KOPT-K1 (cell line): ENCODE data around the gene NAV2.

Experiments
- H3K27ac ChIP-seq: fragments of 200-600 bp; sonication (generic); 2 replicates; pipeline ENCODE4 v1.5.1; 2016; ENCODE audit warnings: antibody characterized with exemption, mild to moderate bottlenecking, low read depth, low read length; ENCODE audit not compliant: poor library complexity, severe bottlenecking
- H3K36me3 ChIP-seq: fragments of 200-600 bp; sonication (generic); 2 replicates; pipeline ENCODE4 v1.5.1; 2017; ENCODE audit warnings: antibody characterized with exemption, mild to moderate bottlenecking, low read length, moderate library complexity; ENCODE audit not compliant: insufficient read depth
- H3K9me3 ChIP-seq: fragments of 200-600 bp; sonication (generic); 2 replicates; pipeline ENCODE4 v1.5.1; 2017; ENCODE audit warnings: antibody characterized with exemption, low read length, mild to moderate bottlenecking; ENCODE audit not compliant: insufficient read depth, poor library complexity, severe bottlenecking

NAV2 gene

DNA sequence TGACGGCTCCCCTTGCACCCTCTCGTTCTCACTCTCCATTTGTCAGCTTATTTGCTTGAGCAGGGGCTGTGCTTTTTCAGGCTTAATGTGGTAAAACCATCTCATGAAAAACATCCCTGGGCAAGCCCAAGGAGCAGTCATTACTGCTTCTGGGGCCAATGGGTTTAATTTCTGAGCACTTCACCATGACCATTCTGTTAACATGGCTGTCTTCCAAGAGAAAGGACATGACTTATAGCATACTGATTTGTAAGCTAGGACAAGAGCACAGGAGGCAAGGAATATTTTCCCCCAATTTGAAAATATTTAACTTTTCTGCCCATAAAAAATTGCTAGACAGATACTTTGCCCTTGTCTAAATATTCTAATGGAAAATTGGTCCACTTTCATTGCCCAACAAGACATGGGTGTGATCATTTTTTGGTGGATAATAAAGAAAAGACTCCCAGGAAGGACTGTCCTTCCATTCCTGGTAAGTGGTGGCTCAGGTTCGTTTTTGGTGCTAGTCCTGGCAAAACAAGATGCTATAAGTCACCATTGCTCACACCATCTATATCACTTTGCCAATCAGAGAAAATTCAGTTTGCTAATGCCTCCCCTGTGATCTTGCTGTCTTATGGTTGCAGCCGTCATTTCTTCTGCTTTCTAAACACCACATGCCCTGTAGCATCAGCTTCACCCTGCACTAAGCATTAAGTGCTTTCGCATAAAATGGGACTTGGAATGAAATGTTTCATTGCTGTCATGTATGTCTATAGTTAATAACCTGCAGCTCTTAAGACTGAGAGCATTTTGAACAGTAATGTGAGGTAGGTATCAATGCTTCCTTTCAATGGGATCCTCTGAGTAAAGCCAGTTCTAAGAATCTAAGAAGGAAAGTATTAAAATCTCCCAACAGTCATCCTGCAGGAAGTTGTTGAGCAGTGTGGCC is 339.1 kb downstream of the NAV2 start:
- Histone ChIP-seq H3K9me3 (no peaks in the 10 kb centered on the region), H3K36me3 (no peaks in the 10 kb centered on the region), H3K27ac (no peak overlapping the region)

GRCh38 chr11:20053572-20053971 is 340.9 kb downstream of the NAV2 start:
- H3K36me3 ChIP-seq, result no peaks in the 10 kb centered on the region

DNA sequence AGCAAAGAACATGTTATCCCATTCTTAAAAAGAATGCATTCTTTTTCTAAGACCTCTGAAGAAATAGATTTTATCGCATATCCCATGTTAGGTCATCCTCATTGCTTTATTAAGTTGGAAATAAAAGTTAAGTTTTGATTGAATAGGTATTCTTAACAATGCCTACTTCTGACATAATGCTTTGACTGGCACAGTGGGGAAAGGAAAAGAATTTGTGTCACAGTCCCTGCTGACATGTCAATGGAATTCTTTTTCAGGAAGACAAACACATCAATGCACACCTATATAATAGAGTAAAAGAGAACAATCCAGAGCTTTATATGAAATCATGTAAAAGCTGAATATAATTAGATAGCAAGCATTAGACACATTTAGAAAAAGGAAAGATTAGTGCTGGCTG is 341.9 kb downstream of the NAV2 start:
- no peaks in the 10 kb centered on the region for H3K36me3 ChIP-seq
- no peaks in the 10 kb centered on the region for H3K9me3 ChIP-seq
- H3K27ac ChIP-seq, result no peak overlapping the region

More at GRCh38 chr11:20053572-20053971, 340.9 kb downstream of the NAV2 start:
- Histone ChIP-seq H3K27ac (no peak overlapping the region), H3K9me3 (no peaks in the 10 kb centered on the region)

- Histone ChIP-seq H3K9me3 (no peaks in the 10 kb centered on the region), H3K36me3 (no peaks in the 10 kb centered on the region), H3K27ac (no peak overlapping the region)
Measured at GRCh38 chr11:20055312-20055711, 342.7 kb downstream of the NAV2 start.

DNA sequence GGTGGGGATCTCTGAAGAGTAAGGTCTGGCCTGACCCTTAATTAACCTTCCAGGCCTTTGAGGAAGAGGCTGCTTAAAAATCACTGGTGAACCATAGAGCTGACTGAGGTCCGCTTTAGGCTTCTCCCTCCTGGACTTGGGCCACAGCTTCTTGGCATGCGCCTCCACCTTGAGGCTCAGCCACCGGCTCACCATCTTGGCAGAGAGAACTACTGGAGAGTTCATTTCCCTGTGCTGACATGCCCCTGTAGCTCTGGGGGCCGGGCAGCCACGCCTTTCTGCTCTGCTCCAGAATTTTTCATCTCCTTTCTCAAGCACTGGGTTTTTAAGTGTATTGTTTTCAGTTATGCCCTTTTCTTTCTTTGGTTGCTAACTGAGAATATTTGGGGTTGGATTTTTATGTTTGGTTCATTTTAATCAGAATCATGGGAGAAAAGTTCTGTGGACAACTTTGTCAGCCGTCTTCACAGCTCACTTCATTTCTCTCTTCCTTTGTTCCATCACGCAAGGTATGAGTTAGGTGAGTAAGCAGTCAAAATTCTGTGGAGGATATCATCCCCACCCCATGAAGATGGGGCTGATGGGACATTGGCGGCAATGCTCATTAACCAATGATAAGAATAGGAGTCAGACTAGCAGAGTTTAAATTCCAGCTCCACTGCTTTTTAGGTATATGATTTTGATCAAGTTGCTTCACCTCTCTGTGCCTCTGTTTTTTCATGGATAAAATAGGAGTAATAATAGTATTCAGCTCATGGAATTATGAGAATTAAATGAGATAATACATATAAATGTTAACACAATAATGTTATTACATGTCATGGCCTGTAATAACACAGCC is 343.7 kb downstream of the NAV2 start:
- Histone ChIP-seq H3K36me3 (no peaks in the 10 kb centered on the region), H3K27ac (no peak overlapping the region)

DNA sequence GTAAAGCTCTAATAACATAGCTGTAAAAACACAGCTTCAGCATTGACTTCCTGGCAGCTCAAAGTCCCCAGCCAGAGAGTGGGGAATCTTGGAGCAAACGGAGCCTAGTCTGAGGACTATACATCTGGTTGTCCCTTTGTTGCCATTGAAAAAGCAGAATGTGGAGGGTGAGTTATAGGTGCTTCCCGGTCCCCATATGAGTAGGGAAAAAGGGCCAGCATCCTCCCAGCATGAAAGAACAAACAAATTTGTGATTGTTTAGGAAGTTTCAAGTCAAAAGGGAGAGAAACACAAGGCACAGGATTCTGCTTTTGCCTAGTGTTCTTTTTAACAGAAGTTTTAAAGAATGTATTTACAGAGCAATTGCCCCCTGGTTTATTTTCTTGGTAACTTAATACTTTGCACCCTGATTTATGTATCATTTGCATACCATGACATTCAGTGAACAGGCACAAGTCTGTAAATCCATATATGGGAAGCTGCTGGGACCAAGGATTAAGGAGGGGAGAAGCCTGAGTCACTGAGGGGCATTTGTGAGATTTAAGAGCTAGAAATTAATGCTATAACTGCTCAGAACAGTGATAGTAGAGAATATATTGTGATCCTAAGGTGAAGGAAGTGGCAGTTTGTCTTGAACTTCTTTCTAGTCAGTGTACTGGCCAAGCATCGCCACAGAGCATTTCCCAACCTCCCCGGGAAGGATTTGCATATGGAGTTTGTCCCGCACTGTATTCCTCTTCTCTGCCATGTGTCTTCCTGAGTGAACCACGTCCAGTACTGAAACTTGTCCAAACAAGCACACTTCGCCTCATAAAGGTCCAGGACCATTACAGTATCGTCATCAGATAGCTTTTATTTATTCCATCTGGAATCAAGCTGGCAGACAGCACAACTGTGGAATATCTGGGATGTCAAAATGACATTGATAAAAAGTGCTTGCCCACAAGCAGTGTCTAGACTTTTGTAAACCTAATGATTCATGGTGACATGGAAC is 344.6 kb downstream of the NAV2 start:
- H3K27ac ChIP-seq, result no peak overlapping the region
- no peaks in the 10 kb centered on the region for H3K36me3 ChIP-seq
- H3K9me3 ChIP-seq, result no peaks in the 10 kb centered on the region

More for the DNA sequence above, 343.7 kb downstream of the NAV2 start:
- no peaks in the 10 kb centered on the region for H3K9me3 ChIP-seq

DNA sequence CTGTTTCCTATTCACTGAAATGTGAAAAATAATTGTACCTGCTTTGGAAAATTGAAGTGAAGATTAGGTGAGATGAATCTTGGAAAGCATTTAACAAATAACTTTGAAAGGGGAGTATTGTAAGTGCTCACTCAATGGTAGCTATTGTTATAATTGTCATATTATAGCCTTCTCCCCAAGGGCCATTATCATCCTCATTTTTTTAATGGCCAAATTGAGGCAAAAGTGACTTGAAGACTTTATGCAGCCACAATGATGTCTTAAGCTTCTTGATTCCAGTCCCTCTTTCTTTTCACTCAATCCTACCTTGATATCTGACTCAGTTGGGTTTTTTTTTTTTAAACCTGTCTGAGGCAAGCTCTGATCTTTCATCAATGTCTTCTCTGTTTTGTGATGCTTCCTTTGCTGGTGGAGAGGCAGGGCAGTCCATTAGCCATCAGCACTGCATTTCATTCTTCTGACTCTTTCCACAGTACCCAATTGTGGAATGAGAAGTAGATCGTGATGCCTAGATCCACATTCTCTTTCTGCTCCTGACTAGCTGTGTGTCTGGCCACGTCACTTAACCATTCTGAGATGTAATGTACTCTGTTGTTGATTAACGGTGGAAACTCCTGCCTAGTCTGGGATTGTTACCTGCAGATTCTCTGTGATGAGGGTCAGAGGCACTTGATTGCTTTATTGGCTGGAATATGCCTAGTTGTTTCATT is 346.3 kb downstream of the NAV2 start:
- no peaks in the 10 kb centered on the region for H3K9me3 ChIP-seq
- H3K27ac ChIP-seq, result no peak overlapping the region
- H3K36me3 ChIP-seq, result no peaks in the 10 kb centered on the region

GRCh38 chr11:20059587-20060021 is 347.0 kb downstream of the NAV2 start:
- H3K9me3 ChIP-seq, result no peaks in the 10 kb centered on the region
- no peak overlapping the region for H3K27ac ChIP-seq
- H3K36me3 ChIP-seq, result no peaks in the 10 kb centered on the region

GRCh38 chr11:20060181-20060580 is 347.5 kb downstream of the NAV2 start:
- no peaks in the 10 kb centered on the region for H3K9me3 ChIP-seq
- no peak overlapping the region for H3K27ac ChIP-seq
- H3K36me3 ChIP-seq, result no peaks in the 10 kb centered on the region

GRCh38 chr11:20060647-20061205 is 348.1 kb downstream of the NAV2 start:
- H3K9me3 ChIP-seq, result no peaks in the 10 kb centered on the region
- no peaks in the 10 kb centered on the region for H3K36me3 ChIP-seq
- no peak overlapping the region for H3K27ac ChIP-seq

- Histone ChIP-seq H3K36me3 (no peaks in the 10 kb centered on the region), H3K27ac (no peak overlapping the region), H3K9me3 (no peaks in the 10 kb centered on the region)
Measured at GRCh38 chr11:20061776-20062175, 349.1 kb downstream of the NAV2 start.

GRCh38 chr11:20064961-20065405 is 352.3 kb downstream of the NAV2 start:
- Histone ChIP-seq H3K9me3 (no peaks in the 10 kb centered on the region), H3K27ac (no peak overlapping the region), H3K36me3 (no peaks in the 10 kb centered on the region)

- H3K9me3 ChIP-seq, result no peaks in the 10 kb centered on the region
- H3K36me3 ChIP-seq, result no peaks in the 10 kb centered on the region
- no peak overlapping the region for H3K27ac ChIP-seq
Measured at GRCh38 chr11:20065406-20065805, 352.8 kb downstream of the NAV2 start.
